Fibroblast of upper back skin (primary cell): Measurements from ENCODE around the gene GRAMD4.

Experiments
- DNase-seq: peaks from one replicate; pipeline ENCODE4 v3.0.0-alpha.2; 2013

Gene GRAMD4

GRCh38 chr22:46695346-46696228, 75.4 kb downstream of the GRAMD4 start:
- no peak for DNase-seq

DNA sequence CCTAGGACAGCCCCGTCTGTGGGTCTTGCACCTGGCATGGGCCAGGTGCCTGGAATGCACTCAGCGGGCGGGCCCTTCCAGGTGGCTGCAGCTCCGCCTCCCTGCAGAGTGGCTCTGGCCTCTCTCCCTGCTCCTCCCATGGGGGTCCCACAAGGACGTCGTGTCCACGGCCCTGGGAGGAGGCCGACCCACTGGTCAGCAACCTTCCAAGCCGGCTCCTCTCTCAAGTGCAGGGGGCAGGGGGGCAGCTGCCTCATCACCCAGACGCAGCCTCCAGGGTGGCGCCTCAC, 76.0 kb downstream of the GRAMD4 start:
- DNase-seq = no peak

DNA sequence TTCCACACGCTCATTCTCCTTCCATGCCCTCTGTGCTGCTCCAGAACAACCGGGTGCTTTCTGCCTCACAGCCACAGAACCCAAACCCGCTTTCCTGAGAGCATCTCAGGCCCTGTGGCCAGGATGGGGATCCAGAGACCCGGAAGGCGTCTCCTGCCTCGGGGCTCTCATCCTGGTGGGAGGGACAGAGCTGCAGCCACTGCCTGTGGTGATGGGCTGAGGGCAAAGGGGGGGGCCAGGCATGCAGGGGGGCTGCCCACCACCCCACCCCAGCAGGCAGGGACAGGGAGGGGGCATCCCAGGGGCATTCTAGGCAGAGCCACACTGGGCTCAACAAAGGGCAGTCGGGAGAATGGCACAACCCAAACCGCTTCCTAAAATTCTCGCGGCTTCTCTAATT, 76.4 kb downstream of the GRAMD4 start:
- no peak for DNase-seq

GRCh38 chr22:46697811-46698515, 77.8 kb downstream of the GRAMD4 start:
- DNase-seq = no peak

DNA sequence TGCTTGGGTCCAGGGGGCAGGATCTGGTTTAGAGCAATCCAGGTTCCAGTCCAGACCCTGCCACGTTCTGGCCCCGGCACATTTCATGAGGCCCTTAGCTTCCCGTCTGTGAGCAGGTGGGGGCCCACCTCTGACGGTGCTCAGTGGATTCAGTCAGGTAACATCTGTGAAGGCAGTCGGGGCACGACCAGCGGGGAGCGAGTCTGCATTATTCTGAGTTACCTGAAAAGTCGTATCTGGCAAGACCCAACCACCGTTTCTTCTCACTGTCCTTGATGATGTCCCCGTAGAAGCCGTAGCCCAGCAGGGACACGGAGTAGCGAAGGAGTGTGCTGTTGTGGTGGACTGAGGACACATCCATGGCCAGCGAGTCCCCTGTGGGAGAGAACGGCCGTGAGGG, 78.9 kb downstream of the GRAMD4 start:
- no peak for DNase-seq

- DNase-seq = no peak
Observed at GRCh38 chr22:46701262-46701661, 81.1 kb downstream of the GRAMD4 start.

DNA sequence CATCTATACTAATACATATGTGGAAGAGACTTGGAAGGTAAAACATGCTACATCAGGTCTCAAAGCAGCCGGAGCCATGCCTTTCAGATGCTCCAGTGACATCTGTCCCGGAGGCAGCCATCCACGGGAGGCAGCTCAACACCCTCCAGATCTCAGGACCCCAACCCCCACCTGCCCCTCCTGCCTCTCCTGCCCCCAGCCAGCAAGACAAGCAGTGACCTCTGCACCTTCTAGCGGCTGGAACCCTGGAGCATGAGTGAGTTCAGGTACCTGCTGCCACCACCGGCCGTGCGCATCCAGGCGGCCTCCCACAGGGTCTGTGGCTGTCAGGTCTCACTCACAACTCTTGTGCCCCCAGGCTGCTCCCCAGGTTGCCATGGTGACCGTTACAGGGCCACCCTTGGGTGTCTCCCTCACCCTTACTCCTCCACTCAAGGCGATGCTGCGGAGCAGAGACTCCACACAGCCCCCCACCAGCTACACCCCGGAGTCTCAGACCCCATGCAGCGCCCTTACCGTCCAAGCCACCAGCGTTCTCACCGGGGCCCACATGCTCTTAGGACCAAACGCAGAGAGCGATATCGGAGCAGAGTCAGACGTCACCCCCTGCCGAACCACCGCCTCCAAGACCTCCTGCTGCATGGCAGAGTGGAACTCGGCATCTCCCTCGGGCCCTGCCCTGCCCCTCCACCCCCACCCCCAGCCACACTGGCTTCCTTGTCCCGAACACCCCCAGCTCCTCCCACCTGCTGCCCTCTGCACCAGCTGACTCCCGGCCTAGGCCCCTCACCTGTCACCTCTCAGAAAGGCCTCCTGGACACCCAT, 83.2 kb downstream of the GRAMD4 start:
- DNase-seq = no peak

DNA sequence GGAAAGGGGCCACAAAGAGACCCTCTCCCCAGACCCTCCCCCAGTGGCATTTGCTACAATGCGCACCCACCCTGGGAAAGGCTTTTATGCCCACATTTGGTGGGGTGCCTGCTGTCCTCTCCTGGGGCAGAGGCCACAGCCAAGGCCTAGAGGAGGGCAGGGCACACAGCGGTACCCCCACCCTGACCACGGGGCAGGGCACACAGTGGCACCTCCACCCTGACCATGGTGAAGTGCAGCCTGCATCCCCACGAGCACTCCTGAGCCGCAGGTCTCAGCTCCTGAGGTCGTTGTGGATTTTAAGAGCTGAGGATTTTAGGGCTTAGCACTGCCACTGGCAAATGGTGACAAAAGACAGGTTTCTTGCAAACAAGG, 83.8 kb downstream of the GRAMD4 start:
- no peak for DNase-seq

- no peak for DNase-seq
Observed at GRCh38 chr22:46706060-46706459, 85.9 kb downstream of the GRAMD4 start.

GRCh38 chr22:46707305-46707704, 87.1 kb downstream of the GRAMD4 start:
- no peak for DNase-seq

DNA sequence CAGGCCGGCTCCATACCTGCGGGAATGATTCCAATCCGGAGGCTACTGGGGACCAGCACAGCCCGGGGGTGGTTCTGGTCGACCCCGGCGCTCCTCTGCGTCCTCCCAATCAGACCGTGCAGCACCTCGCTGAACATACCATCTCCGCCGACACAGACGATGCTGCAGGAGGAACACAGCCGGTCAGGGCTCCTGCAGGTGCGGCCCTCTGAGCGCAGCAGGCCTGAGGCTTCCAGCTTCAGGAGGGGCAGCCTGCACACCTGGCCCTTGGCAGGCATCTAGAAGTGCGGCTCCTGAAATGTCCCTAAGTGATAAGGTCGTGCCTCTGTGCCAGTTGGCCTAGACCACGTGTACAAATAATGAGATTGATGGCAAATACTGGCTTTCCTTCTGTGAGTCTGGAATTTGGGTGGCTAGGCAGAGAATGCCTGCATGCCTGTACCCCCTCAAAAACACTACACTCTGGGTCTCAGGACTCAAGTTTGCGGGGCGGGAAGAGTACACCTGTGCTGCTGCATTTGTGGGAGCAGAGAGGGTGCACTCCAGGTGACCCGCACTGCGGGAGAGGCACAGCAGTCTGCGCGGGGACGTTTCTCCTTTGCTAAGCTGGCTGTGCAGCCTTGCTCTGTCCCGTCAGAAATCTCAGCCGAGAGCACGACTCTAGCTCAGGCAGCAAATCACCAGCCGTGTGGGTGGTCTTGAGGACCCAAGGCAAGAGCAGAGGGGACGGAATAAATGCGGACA, 87.8 kb downstream of the GRAMD4 start:
- DNase-seq = no peak

- no peak for DNase-seq
Observed at GRCh38 chr22:46708766-46709330, 88.7 kb downstream of the GRAMD4 start.

- DNase-seq = no peak
Observed at GRCh38 chr22:46710806-46711205, 90.6 kb downstream of the GRAMD4 start.

DNA sequence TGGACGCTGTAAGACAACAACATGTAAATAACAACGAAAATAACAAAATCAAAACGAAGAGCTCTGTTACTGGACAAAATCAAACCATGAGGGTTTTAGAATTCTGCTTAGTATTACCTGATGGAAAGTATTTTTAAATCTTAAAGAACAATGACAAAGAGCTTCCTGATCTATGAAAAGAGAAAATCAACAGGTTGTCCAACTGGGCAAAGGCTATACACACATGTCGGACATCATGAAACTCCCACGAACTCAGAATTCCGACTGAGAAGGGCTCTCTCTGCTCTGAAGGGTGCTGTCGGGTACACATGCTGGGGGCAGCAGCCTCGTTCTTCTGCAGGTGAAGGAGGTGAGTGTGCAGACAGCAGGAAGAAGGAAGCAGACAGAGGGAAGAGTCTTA, 92.1 kb downstream of the GRAMD4 start:
- no peak for DNase-seq

- DNase-seq = no peak
Observed at GRCh38 chr22:46714550-46714949, 94.4 kb downstream of the GRAMD4 start.

GRCh38 chr22:46719921-46720320, 99.7 kb downstream of the GRAMD4 start:
- no peak for DNase-seq

GRCh38 chr22:46721501-46722085, 101.4 kb downstream of the GRAMD4 start:
- DNase-seq = no peak

DNA sequence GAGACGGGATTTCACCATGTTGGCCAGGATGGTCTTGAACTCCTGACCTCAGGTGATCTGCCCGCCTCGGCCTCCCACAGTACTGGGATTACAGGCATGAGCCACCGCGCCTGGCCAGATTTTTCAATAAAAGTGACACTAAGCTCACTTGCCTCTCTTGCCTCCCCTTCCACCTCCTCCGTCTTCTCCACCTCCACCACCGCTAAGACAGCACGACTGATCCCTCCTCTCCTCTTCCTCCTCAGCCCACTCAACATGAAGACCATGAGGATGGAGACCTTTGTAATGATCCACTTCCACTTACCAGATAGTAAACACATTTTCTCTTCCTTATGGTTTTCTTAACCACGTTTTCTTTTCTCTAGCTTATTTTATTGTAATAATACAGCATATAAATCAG, 103.7 kb downstream of the GRAMD4 start:
- no peak for DNase-seq

DNA sequence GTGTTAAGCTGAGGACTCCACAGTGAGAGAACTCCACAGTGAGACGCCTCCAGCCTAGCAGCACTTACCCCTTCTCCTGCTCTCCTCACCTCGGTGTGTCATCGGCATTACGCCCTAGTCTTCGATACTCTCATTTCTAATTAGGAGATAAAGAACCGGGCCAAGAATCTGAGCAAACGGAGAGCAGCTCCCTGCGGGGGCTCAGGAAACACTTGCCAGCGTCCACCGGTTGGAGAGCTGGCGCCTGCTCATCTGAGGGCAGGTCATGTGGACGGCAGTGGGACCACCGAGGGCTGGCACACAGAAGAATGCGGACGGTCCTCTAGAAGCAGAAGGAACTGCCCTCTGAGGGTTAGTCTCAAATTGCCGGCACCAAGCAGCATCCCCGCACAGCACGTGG, 104.9 kb downstream of the GRAMD4 start:
- DNase-seq = no peak

DNA sequence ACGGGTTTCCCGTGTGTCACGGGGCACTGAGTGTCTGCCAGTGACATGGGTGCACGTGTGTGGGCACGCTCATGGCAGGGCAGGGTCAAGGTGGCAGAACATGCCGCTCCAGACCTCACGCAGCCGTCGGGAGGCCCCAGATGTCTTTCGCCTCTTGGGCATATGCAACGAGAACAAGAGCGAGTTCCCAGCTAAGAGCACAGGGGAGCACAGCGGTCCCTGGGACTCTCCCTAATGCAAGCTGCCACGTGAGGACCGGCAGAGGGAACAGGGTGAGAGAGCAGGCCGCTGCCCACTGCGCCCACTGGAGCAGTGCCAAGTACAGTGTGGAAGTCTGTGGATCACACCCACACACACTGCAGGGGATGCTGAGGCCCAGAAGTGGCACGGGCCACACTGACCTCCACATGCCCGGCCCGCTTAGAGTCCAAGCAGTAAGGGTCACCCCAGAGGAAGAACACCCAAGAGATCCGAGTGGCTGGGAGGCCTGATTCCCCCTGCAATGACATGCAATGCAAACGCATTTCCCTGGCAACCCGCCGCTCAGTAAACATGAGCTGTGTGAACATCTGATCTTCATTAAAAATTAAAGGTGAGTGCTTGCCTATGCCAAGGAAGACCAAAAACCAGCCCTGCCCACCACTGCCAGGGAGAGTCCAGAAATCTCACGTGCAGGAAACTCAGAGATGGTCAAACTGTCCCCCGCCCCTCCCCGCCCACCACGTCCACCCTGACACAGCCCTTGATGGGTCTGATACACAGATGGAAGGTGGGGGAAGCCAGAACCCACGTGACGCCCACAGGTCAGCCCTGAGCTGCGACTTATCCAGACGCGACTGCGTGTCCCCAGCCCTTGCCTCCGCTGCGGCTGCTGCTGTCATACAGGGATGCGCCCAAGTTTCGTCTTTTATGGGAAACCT, 106.1 kb downstream of the GRAMD4 start:
- peak; percentile 22 for DNase-seq

DNA sequence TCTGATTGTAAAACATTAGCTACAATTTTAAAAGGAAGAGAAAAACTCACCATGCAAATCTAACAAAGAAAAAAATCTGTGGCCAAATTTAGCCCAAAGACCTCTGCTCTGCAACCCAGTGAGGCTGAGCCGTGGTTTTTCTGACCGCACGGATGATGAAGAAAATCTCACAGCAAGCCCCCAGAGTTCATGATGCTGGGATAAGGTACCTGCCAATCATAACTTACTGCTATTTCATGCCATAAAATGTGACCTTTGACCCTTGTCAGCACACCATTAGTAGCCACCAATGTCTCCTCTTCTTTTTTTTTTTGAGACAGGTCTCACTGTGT, 106.8 kb downstream of the GRAMD4 start:
- no peak for DNase-seq
